ENCODE data around the gene ITPRIP. TPM values are rescaled to one million over a fixed set of nuclear protein-coding genes. Genes with fewer than 3 reads are reported as not detected.

Gene ITPRIP, protein sequence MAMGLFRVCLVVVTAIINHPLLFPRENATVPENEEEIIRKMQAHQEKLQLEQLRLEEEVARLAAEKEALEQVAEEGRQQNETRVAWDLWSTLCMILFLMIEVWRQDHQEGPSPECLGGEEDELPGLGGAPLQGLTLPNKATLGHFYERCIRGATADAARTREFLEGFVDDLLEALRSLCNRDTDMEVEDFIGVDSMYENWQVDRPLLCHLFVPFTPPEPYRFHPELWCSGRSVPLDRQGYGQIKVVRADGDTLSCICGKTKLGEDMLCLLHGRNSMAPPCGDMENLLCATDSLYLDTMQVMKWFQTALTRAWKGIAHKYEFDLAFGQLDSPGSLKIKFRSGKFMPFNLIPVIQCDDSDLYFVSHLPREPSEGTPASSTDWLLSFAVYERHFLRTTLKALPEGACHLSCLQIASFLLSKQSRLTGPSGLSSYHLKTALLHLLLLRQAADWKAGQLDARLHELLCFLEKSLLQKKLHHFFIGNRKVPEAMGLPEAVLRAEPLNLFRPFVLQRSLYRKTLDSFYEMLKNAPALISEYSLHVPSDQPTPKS
- 49.0 to 73.5 TPM (median 70.3 TPM) in 5 replicates for total RNA-seq (2022; extraction: Qiagen RNA extraction)

DNA sequence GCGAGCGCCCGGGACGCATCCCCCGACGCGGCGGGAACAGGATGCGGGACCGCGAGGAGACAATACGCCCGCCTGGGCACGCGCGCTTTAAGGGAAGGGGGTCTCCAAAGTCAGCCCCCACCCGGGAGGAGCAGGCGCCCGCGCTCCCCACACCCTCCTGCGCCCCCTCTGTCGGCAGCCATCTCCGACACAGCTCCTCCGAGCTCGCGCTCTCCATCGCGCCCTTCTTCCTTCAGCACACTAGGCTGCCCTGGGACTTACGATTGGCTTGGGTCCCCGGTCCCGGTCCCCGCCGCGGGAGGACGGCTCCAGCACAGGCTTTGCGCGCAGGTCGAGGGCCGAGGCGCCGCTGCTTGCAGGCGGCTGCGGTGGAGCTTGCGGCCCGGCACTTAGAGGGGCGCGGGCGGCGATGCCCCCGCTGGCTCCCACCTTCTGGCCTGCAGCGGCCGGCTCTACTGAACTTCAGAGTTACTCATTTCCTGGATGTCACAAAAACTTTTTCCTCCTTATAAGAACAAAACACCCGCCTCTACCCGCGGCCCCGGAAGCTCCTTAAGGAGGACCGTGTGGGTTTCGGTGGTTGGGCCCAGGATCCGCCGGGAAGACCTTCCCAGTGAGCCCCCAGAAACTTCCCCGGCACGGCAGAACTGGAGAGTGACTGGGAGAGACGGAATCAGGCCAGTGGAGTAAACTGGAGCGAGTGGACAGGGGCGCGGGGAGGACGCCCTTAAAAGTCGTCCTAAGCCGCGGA, at the start of gene ITPRIP:
TSS of gene ITPRIP (minus strand) at position 481 of the 751 bp plus-strand sequence. CDS start 22,414 bp downstream, outside the sequence.

GRCh38 chr10:104353325-104354048, 15.2 kb upstream of the ITPRIP start, which contains the start of gene CFAP58:
Gene CFAP58 (plus strand): TSS chr10:104353833. CDS start chr10:104353898, 65 bp downstream.

GRCh38 chr10:104268713-104269645, 69.3 kb downstream of the ITPRIP start, which contains the start of gene GSTO2:
Gene GSTO2 (plus strand): TSS chr10:104269184. CDS start chr10:104274916, 5,732 bp downstream.

Other genes starting within 250 kb of the ITPRIP start
- gene SFR1, start 216.3 kb downstream of the ITPRIP start, total RNA-seq (2022; extraction: Qiagen RNA extraction) = 14.0 to 16.5 TPM (median 14.6 TPM) in 5 replicates
- 0.12 to 0.61 TPM (median 0.20 TPM) in 5 replicates for gene CFAP43, start 106.1 kb downstream of the ITPRIP start, total RNA-seq (2022; extraction: Qiagen RNA extraction)
- gene GSTO1, start 83.6 kb downstream of the ITPRIP start, total RNA-seq (2022; extraction: Qiagen RNA extraction) = 236 to 313 TPM (median 252 TPM) in 5 replicates
- gene GSTO2, start 69.3 kb downstream of the ITPRIP start, total RNA-seq (2022; extraction: Qiagen RNA extraction) = 1.7 to 2.4 TPM (median 1.9 TPM) in 5 replicates
- gene CFAP58, start 15.4 kb upstream of the ITPRIP start, total RNA-seq (2022; extraction: Qiagen RNA extraction) = 0.13 to 0.27 TPM (median 0.19 TPM) in 5 replicates

All from A549 treated with dexamethasone at 1 μM for 4 hours (cell line).